Umbilical cord (tissue), 2 donors: Measurements from ENCODE around the gene BCOR. TPM values are rescaled to one million over a fixed set of nuclear protein-coding genes. Genes with fewer than 3 reads are reported as not detected.

ENCODE experiments used
- DNase-seq: peaks from one replicate; pipeline ENCODE4 v3.0.0-alpha.2; 2015; ENCODE audit warnings: low spot score
- total RNA-seq: library from RNA; depleted of rRNA; stranded (reverse); fragments of >200 nt; gene quantifications from one replicate; pipeline ENCODE4 v1.2.3, GENCODE V29; 2014; ENCODE audit warnings: low replicate concordance; ENCODE audit not compliant: insufficient read depth

BCOR gene
- total RNA-seq, 1 donor from 2014 or later: 16.1 TPM

- no peak for DNase-seq
Measured at GRCh38 chrX:40022421-40022820, 75.3 kb downstream of the BCOR start.

DNA sequence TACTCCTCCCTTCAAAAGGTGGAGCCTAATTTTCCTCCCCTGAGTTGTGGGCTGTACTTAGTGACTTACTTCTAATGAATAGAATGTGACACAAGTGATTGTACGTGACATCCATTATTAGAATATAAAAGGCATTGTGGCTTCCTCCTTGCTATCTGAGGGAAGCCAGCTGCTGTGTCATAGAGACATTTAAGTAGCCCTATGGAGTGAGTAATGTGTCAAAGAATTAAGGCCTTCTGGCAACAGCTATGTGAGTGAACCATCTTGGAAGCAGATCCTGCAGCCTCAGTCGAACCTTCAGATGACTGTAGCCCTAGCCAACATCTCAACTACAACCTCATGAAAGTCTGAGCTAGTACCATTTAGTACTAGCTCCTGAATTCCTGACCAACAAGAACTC is 76.1 kb downstream of the BCOR start:
- no peak for DNase-seq

DNA sequence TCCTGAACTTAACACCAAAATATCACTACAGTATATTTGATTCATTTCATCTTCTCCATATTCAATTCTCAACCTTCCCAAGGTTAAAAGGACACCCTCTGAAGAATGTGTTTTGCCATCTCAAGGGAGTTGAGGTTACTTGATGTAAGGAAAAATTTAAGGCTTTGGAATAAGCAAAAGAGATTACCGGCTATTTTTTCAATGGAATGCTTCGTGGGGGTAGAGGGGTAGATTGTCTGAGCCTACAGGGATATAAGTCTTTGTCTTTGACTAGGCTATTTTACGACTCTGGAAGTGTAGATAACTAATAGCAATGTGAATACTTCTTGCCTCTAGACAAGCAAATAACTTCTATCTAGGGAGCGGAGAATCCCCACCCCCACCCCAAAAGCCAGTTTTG is 78.2 kb downstream of the BCOR start:
- no peak for DNase-seq

- no peak for DNase-seq
Measured at GRCh38 chrX:40018041-40018440, 79.7 kb downstream of the BCOR start.

DNA sequence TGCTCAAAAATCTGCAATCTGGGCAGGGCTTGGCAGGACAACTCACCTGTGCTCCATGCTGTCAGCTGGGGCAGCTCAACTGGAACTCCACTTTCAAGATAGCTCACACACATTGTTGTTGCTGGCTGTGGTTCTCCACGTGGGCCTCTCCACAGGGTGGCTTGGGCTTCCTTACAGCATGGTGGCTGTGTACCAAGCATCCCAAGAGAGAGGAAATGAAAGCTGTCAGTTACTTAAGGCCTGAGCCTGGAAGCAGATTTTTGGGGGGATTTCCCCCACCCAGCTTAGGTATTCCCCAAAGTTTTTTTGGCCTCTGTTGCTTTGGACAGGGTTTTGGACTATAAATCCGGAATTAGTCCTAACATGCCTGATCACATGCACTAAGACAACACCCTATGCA is 81.0 kb downstream of the BCOR start:
- no peak for DNase-seq

DNA sequence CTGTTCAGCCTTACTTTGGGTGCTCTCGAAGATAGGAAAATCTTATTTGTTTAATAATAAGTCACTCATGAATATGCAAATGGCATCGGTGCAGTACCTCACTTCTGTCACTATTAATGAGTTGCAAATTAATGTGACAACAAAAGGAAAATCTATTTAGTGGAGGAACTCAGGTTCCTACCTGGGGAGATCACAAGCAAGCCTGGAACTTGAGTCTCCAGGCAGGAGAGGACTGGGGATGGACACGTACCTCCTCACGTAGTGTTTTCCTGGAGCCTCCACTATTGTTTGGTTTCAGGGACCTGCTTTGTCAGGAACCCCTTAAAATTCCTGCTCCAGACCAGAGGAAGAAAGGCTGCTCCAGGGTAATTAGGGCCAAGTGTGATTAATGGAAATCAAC is 82.1 kb downstream of the BCOR start:
- no peak for DNase-seq

DNA sequence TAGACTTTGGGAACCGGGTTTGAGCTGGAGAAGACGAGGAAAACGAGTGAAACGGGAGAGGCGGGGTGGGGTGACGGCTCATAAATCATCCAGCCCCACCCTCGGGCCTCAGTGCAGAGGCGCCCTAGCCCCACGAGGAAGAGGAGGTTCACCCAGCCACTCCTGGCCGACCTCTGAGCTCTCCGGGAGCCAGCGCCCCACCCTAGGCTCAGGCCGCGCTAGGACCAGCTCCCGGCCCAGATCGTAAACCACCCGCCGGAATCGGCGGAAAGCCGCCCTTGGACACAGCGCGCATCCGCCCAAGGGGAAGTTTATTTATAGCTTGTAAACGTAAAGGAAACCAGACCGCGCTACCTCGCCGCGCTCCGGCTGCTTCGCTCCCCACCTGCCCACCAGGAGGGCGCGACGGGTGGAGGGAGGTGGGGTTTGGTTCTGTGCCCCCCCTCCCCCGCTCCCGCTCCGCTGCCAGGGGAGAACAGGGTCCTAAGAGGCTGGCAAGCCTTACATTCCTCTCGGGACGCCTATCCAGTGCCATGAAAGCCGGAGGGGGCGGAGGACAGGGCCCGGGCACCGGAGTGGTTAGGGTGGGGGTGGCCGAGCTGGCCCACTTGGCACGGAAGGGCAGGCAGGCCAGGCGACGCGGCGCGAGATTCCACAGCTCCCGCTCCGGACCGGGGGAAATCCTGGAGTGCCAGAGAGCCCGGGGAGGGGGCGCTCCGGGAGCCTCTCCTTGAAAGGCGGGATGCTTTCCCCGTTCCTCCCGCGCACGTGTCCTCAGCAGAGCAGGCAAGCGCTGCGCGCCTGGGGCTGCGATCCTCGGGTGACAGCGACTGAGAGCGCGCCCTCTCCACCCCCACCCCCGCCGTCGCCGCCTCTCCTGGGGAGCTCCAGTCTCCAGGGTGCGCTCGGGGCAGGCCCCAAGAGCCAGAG is 84.2 kb downstream of the BCOR start:
- peak; percentile 76 for DNase-seq

GRCh38 chrX:40012868-40013265 is 84.9 kb downstream of the BCOR start:
- DNase-seq: no peak

DNA sequence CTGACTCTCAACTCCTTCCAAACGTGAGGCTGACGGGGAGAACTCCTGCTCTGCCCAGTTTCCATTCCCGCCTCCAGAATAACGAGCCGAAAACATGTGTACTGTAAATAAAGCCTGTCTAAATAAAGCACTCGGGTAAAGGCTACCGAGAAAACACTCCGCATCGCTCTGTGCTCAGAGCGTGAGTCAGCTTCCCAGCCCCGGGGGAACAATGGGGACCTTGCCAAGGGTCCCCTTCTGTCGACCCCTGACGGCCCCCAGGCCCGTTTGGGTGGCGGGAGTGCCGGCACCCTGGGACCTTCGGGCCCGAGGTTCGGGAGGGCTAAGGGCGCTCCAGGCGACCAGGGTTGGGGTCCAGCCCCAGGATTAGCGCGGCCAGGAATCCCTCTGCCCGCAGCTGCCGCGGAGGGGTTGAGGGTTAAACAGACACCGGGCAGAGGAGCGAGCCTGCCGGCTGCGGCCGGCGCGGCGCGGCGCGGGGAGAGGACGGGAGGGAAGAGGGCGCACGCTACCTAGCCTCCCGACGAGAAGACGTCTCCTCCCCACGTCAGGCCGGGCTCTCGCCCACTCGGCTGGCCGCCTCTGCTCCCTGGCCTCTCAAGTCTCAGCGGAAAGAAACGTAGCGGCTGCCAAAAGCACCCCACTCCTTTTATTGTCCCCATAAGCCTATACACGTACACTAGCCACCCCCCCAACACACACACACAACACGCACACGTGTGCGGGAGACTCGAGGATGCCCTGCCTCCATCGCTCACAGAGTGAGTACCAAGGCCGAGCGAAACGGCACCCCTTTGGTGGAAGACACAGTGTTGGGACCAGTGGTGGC is 85.5 kb downstream of the BCOR start:
- peak; percentile 35 for DNase-seq

- DNase-seq: no peak
Measured at GRCh38 chrX:40011322-40012038, 86.3 kb downstream of the BCOR start.

DNA sequence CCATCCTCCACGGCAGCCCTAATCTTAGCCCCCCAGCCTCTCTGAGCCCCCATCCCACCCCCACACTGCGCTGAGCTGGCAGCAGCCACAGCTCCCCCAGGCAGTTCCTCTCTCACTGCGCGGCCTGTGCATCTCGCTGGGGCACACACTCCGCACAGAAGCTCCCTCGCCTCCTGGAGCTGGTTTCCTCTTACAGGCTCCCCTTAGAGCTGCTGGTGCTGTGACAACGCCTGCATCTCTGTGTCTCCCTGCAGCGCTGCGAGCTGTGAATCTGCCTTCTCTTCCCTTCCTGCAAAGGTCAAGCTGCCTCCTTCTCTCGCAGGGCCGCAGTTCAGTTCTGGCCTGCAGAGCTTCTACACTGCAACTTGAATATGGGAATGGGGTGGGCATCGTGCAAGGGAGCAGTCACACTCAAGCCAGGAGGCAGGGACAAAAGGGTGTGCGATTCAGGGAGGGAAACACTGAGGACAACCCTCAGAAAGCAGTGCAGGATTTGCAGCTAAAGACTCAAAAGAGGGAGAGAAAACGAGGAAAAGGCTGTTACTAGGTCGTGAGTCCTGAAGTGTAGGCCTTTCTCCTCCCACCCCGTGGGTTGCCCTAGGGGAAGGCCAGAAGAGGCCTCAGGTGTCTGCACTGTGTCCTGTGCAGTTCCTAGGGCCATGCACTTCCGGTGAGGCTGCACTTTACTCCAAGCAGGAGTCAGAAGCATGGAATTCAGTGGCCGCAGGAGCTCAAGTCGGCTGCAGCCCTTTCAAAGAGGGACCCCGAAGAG is 87.0 kb downstream of the BCOR start:
- DNase-seq: no peak

GRCh38 chrX:40009890-40010289 is 87.9 kb downstream of the BCOR start:
- DNase-seq: no peak

DNA sequence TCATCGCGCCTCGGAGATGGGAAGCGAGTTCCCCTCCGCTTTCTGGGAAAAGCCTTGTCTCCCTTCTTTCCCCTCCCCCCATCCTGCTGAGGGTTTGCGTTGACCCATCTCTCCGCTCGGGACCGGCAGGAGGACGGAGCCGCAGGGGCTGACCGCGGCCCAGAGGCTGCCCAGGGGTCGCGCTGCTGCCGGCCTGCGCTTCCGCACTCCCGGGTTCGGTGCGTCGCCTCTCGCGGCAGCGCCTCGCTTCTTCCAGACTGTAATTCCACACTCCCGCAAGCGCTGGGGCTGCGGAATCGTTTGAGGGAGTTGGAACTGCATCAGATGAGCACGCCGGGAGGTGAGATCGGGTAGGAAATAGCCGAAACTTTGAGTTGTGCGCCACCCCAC is 88.3 kb downstream of the BCOR start:
- DNase-seq: no peak

DNA sequence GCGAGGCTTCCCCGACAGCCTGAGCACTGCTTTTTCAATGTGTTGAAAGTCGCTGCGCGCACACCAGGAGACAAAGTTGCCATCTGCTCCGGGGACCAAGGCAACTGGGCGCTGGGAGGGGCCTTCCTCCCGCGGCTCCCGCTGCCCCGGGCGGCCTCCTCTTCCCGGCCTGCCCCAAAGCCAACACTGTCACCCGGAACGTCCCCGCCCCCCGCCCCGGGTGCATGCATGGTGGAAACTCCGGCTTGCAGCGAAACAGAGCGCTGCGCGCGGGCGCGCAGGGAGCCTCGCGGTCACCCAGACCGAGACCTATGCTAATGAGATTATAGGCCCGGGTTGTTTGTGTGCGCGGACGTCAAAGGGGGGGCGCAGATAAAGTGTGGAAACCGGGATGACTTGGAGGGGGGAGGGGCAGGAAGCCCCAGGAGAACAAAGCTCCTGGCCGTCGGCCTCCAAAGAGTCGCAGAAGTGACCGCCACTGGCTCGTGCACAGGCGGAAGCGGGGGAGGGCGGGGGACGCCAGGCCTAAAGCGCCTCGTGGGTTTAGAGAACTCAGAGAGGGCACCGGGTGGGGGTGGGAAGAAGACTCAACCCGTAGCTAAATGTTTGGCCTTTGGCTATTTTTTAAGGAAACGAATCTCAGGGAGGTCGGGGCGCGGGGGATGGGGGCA is 88.8 kb downstream of the BCOR start:
- DNase-seq: no peak

DNA sequence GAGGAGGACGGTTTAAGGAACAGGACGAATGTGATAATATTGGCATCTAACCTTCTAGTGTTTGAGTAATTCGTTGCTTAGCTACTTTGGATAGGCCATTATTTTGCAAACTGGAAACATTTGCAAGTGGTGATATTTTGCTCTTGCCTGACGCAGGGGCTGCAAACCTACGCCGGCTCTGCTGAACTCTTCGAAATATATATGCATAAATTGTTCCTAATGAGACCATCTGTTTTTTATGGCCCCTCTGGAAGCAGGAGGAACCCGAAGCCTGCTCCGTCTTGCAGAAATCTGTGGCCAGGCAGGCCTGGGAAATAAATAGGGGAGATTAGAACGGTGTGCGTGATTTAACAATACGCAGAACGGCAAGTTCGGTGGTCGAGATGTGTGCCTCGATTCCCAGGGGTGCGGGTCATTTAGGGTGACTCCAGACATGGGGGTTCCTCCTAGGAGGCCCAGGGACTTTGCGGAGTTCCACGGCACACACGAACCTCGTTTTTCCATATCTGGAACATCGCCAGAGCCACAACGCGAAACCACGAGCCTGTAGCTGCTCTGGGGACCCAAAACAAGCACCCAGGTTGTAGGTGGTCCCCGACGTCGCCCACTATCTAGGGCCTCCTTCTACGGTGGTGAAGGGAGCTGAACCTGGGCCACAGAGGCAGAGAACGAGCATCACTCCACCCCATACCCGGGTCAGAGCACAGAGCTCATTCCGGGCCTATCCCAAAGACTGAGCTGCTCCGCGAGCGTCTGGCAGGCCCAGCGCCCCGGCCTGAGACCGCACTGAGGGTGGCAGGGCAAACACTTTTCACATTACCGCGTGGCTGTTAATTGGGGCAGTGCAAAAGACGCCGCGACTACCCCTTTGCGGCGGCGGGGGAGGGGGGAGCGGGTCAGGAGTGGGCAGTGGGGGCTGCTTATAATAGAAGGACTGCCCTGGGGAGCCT is 89.7 kb downstream of the BCOR start:
- no peak for DNase-seq

DNA sequence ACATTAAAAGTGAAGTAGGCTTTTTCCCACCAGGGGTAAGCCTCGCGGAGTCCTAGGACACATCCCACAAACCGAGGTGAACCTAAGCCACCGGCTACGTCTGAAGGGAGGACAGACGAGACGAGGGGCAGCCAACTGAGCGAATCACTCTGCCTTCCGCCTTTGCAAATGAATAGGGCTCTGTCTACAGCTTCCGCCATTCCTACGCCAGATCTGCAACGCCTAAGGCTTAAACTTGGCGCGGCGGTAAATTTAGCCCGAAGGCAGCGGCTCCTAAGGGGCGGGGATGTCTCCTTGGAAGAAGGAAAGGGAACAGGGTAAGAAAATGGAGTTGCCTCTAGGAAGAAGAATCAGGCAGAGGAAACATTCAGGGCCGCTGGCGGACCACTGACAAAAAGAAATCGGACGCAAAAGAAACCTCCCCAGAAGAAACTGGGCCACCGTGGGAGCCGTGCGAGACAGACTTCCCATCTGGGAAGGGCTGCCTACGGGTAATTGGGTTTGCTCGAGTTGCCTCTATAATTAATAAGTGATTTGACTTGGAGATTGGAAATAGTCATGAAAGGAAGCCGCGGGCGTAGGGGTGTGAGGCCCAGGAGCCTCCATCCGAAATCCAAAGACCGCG is 90.5 kb downstream of the BCOR start:
- DNase-seq: no peak

DNA sequence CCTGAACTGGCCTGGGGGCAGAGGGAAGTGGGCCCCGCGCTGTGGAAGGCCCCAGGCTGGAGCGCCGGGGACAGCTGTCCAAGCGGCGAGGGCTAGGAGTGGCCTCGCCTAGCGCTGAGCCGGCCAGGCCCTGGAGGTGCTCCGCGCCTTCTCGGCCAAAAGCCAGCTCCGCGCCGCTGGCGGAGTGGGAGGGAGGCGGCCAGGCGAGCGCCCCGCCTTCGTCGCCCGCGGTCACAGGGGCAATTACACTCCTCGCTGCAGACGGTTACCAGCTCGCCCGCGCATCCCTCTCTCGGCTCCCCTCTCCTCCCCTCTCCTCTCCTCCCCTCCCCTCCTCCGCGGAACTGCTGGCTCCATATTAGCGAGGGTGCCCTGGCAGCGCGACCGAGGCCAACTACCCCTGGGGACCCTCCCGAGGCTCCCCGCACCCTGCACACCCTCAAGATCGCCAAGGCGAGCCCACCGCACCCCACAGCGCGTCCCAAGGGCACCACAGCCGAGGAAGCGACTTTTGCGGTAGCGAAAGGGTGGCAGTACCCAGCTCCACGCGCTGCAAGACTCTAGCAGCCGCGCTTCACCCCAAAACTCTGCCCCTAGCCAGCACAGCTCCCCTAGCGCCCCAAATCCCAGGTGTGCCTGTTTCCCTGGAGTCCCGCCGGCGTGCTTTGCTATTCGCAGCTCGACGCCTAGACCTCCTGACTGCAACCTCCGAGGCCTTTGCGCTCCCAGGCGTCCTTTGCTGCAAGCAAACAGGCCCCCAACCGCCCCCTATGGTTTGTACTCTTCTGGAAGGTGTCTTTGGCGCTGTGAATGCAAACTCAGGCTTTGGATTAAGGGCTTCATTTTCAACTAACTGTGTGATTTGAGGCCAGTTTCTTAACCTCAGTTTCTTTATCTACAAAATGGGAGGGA is 91.4 kb downstream of the BCOR start:
- no peak for DNase-seq
